Heart left ventricle (tissue), 13 donors: ENCODE measurements around the gene SPAG4.

Experiments used
- POLR2A ChIP-seq, 2 donors: fragments of 450-650 bp; IDR thresholded peaks; one replicate each; pipeline ENCODE4 v1.6.1; 2017; ENCODE audit warnings: antibody characterized with exemption in 2 of 2, mild to moderate bottlenecking in 2 of 2, moderate library complexity in 2 of 2
- TF ChIP-seq, protein P1 (sequence below), 12 donors: fragments of 200-600 bp; sonication (generic) in 4 of 12; IDR thresholded peaks; one replicate each; pipeline versions ENCODE4 v1.5.0 to v1.8.0; 2018 to 2022; ENCODE audit warnings: antibody characterized with exemption in 12 of 12, mild to moderate bottlenecking in 5 of 12
- donor health status: ischemic (EF 13 %, LVEDD 7.1; RV severe dilation, severe dysfunction).
- donor health status: DM: no; HTN: yes; CAD: no.
- donor health status: DM: no; HTN: no; CAD: no.
- donor health status: ischemic (EF 25% LVEDD 6.9; RV normal size, moderate dysfunction).
- donor health status: ischemic (EF 25% LVEDD 5.7; RV mildly dilated, moderate dysfunction).
- donor health status: ischemic (EF 35%, LVEDD 5.7; RV mildly dilated, moderate dysfunction).
- donor health status: nonischemic (EF 11% LVEDD 7.7; RV severe dilation, severe dysfunction).
- donor health status: DM: yes; HTN: yes; CAD: no.
- donor health status: PGD.
- donor health status: ischemic (EF 29% LVEDD 5.4; RV normal size, mild dysfunction).
- donor health status: nonischemic (EF 23%, LVEDD 6.1; RV moderate dilation, normal function).

DNA sequence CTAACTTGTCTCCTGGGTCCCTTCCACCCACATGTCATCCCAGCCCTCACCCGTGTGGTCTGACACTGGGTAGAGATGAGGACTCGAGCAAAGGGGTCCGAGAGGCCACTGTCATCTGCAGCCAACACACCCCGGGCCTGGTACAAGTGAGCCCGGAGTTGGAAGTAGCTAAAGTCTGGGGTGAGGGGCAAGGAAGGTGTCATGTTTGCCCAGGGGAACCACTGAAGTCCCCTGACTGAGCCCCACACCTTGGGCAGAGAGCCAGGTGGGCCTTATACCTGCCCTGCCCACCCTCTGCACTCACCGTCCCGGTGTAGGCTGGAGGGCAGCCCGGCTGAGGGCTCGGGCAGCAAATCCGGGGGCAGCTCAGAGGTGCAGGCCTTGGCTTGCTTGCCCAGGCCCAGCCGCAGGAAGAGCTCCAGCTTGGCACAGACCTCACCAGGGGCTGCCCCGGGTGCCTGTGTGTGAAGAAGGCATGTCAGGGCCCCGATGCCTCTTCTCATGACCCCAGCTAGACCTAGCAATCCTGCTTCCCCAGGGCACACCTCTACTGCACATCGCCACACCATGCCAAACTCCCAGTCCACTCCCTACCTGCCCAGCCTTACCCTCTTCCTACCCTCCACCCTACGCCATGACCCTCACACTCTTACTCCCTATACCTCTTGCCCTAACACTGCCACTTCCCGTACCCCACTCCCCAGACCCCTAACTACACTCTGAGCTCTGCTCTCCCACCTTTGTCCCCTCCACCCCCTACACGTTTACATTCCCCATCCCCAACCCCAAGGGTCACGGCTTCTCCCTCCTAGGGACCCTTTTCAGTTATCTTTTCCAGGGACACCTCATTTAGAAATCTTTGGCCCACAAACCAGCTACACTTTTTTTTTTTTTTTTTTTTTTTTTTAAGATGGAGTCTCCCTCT lies 31.7 kb upstream of the SPAG4 start:
- TF ChIP-seq, protein P1, sequence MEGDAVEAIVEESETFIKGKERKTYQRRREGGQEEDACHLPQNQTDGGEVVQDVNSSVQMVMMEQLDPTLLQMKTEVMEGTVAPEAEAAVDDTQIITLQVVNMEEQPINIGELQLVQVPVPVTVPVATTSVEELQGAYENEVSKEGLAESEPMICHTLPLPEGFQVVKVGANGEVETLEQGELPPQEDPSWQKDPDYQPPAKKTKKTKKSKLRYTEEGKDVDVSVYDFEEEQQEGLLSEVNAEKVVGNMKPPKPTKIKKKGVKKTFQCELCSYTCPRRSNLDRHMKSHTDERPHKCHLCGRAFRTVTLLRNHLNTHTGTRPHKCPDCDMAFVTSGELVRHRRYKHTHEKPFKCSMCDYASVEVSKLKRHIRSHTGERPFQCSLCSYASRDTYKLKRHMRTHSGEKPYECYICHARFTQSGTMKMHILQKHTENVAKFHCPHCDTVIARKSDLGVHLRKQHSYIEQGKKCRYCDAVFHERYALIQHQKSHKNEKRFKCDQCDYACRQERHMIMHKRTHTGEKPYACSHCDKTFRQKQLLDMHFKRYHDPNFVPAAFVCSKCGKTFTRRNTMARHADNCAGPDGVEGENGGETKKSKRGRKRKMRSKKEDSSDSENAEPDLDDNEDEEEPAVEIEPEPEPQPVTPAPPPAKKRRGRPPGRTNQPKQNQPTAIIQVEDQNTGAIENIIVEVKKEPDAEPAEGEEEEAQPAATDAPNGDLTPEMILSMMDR (IDR thresholded peaks at IDR 0.05), result no peak
- no peak for TF ChIP-seq POLR2A (IDR thresholded peaks at IDR 0.05)
